ENCODE measurements around the gene ONECUT2.
A peak's percentile ranks its signal among the peaks of the same experiment; 100 is the strongest.

Gene ONECUT2

DNA sequence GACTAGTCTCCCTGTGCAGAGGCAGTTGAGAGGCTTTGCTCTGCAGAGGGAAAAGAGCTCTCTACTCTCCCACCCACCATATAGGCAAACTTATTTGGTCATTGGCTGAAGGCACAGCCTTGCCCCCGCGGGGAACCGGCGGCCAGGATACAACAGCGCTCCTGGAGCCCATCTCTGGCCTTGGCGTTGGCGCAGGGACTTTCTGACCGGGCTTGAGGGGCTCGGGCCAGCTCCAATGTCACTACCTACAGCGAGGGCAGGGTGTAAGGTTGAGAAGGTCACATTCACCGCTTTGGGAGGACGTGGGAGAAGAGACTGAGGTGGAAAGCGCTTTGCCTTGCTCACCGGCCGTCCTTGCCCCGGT is 2.2 kb downstream of the ONECUT2 start (continued):
- TF ChIP-seq TOX (CRISPR knock-in tag; IDR thresholded peaks at IDR 0.05; ENCODE audit: borderline replicate concordance) (no peak), ZFP3 (CRISPR knock-in tag; IDR thresholded peaks at IDR 0.05) (no peak), TCF4 (CRISPR knock-in tag; IDR thresholded peaks at IDR 0.05; ENCODE audit: borderline replicate concordance) (no peak)

DNA sequence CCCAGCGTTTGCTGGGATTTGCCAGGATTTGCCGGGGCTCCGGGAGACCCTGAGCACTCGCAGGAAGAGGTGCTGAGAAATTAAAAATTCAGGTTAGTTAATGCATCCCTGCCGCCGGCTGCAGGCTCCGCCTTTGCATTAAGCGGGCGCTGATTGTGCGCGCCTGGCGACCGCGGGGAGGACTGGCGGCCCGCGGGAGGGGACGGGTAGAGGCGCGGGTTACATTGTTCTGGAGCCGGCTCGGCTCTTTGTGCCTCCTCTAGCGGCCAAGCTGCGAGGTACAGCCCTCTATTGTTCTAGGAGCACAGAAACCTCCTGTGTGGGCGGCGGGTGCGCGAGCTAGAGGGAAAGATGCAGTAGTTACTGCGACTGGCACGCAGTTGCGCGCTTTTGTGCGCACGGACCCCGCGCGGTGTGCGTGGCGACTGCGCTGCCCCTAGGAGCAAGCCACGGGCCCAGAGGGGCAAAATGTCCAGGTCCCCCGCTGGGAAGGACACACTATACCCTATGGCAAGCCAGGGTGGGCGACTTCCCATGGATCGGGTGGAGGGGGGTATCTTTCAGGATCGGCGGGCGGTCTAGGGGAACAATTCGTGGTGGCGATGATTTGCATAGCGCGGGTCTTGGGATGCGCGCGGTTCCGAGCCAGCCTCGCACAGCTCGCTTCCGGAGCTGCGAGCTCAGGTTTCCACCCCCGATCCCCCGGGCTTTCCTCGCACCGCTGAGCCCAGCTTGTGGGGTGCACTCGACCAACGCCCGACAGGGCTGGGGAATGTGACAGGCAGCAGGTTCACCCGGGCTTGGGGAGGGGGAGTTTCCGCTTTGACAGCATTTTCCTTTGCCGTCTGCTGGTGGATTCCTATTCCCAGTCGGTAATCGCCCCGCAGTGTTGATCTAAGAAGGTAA is 2.8 kb downstream of the ONECUT2 start:
- peak; percentile 86 for ATAC-seq
- TF ChIP-seq, protein P1, sequence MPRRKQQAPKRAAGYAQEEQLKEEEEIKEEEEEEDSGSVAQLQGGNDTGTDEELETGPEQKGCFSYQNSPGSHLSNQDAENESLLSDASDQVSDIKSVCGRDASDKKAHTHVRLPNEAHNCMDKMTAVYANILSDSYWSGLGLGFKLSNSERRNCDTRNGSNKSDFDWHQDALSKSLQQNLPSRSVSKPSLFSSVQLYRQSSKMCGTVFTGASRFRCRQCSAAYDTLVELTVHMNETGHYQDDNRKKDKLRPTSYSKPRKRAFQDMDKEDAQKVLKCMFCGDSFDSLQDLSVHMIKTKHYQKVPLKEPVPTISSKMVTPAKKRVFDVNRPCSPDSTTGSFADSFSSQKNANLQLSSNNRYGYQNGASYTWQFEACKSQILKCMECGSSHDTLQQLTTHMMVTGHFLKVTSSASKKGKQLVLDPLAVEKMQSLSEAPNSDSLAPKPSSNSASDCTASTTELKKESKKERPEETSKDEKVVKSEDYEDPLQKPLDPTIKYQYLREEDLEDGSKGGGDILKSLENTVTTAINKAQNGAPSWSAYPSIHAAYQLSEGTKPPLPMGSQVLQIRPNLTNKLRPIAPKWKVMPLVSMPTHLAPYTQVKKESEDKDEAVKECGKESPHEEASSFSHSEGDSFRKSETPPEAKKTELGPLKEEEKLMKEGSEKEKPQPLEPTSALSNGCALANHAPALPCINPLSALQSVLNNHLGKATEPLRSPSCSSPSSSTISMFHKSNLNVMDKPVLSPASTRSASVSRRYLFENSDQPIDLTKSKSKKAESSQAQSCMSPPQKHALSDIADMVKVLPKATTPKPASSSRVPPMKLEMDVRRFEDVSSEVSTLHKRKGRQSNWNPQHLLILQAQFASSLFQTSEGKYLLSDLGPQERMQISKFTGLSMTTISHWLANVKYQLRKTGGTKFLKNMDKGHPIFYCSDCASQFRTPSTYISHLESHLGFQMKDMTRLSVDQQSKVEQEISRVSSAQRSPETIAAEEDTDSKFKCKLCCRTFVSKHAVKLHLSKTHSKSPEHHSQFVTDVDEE (CRISPR knock-in tag; IDR thresholded peaks at IDR 0.05) = no peak
- no peak for TF ChIP-seq OSR1 (CRISPR knock-in tag; IDR thresholded peaks at IDR 0.05)

DNA sequence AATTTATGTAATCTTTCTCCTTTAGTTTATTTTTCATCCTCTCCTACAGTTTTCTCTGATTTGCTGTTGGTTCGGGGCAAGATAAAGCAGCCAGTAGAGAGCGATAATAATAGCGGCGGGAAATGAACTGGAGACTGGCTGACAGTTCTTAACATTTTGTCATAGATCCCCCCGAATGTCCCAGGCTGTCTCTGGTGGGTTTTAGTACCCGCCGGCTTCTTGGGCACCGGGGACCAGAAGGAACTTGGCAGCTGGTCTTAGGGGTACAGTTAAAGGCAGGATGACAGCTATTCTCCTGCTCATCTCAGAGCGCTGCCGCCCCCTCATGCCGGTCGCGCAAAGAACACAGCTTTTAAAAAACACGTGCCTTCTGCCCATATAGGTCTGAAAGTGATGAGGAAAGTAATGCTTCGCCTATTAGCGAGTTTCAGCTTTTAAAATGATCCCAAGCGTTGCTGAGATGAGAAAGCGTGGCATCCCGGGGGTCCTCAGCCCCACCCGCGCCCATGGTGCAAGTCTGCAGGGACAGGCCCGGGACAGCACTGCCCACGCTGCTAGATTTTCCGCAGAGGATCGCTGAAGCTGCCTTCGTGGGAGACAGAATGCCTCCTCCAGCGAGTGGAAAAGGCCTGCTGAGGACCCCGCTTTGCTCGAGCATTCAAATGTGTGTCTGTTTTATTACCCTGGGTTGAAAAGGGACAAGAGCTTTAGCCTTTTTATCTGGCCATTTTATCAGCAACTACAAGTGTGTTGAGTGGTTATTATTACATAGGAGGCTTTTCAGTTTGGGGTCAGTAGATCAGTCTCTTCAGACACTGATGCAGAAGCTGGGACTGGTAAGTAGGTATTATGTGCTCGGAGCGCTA is 3.8 kb downstream of the ONECUT2 start:
- TF ChIP-seq, protein P2, sequence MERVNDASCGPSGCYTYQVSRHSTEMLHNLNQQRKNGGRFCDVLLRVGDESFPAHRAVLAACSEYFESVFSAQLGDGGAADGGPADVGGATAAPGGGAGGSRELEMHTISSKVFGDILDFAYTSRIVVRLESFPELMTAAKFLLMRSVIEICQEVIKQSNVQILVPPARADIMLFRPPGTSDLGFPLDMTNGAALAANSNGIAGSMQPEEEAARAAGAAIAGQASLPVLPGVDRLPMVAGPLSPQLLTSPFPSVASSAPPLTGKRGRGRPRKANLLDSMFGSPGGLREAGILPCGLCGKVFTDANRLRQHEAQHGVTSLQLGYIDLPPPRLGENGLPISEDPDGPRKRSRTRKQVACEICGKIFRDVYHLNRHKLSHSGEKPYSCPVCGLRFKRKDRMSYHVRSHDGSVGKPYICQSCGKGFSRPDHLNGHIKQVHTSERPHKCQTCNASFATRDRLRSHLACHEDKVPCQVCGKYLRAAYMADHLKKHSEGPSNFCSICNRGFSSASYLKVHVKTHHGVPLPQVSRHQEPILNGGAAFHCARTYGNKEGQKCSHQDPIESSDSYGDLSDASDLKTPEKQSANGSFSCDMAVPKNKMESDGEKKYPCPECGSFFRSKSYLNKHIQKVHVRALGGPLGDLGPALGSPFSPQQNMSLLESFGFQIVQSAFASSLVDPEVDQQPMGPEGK (CRISPR knock-in tag; IDR thresholded peaks at IDR 0.05; ENCODE audit: borderline replicate concordance) = no peak
- TF ChIP-seq ISL1 (CRISPR knock-in tag; IDR thresholded peaks at IDR 0.05) (no peak), GLIS3 (CRISPR knock-in tag; IDR thresholded peaks at IDR 0.05) (no peak), SNAI2 (CRISPR knock-in tag; IDR thresholded peaks at IDR 0.05) (no peak), ZNF565 (CRISPR knock-in tag; conservative IDR thresholded peaks at IDR 0.05; ENCODE audit: low read depth) (no peak), ARNTL (CRISPR knock-in tag; IDR thresholded peaks at IDR 0.05; ENCODE audit: borderline replicate concordance, low read depth) (no peak), BACH2 (CRISPR knock-in tag; IDR thresholded peaks at IDR 0.05; ENCODE audit: borderline replicate concordance) (no peak), ZNF8 (CRISPR knock-in tag; IDR thresholded peaks at IDR 0.05) (no peak), TCF4 (CRISPR knock-in tag; IDR thresholded peaks at IDR 0.05; ENCODE audit: borderline replicate concordance) (no peak), ZFP3 (CRISPR knock-in tag; IDR thresholded peaks at IDR 0.05) (no peak), TOX (CRISPR knock-in tag; IDR thresholded peaks at IDR 0.05; ENCODE audit: borderline replicate concordance) (no peak), OSR1 (CRISPR knock-in tag; IDR thresholded peaks at IDR 0.05) (no peak), ZNF70 (CRISPR knock-in tag; IDR thresholded peaks at IDR 0.05) (no peak), CSDC2 (CRISPR knock-in tag; IDR thresholded peaks at IDR 0.05) (no peak)
- TF ChIP-seq, protein P3, sequence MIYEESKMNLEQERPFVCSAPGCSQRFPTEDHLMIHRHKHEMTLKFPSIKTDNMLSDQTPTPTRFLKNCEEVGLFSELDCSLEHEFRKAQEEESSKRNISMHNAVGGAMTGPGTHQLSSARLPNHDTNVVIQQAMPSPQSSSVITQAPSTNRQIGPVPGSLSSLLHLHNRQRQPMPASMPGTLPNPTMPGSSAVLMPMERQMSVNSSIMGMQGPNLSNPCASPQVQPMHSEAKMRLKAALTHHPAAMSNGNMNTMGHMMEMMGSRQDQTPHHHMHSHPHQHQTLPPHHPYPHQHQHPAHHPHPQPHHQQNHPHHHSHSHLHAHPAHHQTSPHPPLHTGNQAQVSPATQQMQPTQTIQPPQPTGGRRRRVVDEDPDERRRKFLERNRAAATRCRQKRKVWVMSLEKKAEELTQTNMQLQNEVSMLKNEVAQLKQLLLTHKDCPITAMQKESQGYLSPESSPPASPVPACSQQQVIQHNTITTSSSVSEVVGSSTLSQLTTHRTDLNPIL (CRISPR knock-in tag; IDR thresholded peaks at IDR 0.05; ENCODE audit: low read depth) = no peak
- TF ChIP-seq, protein P4, sequence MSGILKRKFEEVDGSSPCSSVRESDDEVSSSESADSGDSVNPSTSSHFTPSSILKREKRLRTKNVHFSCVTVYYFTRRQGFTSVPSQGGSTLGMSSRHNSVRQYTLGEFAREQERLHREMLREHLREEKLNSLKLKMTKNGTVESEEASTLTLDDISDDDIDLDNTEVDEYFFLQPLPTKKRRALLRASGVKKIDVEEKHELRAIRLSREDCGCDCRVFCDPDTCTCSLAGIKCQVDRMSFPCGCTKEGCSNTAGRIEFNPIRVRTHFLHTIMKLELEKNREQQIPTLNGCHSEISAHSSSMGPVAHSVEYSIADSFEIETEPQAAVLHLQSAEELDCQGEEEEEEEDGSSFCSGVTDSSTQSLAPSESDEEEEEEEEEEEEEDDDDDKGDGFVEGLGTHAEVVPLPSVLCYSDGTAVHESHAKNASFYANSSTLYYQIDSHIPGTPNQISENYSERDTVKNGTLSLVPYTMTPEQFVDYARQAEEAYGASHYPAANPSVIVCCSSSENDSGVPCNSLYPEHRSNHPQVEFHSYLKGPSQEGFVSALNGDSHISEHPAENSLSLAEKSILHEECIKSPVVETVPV (CRISPR knock-in tag; IDR thresholded peaks at IDR 0.05) = no peak
- TF ChIP-seq, protein P5, sequence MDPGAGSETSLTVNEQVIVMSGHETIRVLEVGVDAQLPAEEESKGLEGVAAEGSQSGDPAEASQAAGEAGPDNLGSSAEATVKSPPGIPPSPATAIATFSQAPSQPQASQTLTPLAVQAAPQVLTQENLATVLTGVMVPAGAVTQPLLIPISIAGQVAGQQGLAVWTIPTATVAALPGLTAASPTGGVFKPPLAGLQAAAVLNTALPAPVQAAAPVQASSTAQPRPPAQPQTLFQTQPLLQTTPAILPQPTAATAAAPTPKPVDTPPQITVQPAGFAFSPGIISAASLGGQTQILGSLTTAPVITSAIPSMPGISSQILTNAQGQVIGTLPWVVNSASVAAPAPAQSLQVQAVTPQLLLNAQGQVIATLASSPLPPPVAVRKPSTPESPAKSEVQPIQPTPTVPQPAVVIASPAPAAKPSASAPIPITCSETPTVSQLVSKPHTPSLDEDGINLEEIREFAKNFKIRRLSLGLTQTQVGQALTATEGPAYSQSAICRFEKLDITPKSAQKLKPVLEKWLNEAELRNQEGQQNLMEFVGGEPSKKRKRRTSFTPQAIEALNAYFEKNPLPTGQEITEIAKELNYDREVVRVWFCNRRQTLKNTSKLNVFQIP (CRISPR knock-in tag; IDR thresholded peaks at IDR 0.05; ENCODE audit: borderline replicate concordance, low read depth) = no peak
- TF ChIP-seq, protein P1 (CRISPR knock-in tag; IDR thresholded peaks at IDR 0.05) = no peak
- ATAC-seq = no peak; the same call in 2 of the 3 replicates
